WTC11 (cell line): ENCODE data around the gene AFF3.

ENCODE experiments used
- CREB1 ChIP-seq: sonication (generic); formaldehyde crosslinking; IDR thresholded peaks from 2 replicates; pipeline ENCODE4 v1.8.0; 2023; ENCODE audit warnings: mild to moderate bottlenecking, missing genetic modification reagents
- ELF4 ChIP-seq: sonication (generic); formaldehyde crosslinking; IDR thresholded peaks from 2 replicates; pipeline ENCODE4 v1.8.1; 2022; ENCODE audit warnings: low read depth, mild to moderate bottlenecking, moderate library complexity, missing genetic modification reagents
- JUN ChIP-seq: sonication (generic); formaldehyde crosslinking; IDR thresholded peaks from 2 replicates; pipeline ENCODE4 v1.8.0; 2023; ENCODE audit warnings: mild to moderate bottlenecking, missing genetic modification reagents
- KAT7 ChIP-seq: sonication (generic); formaldehyde crosslinking; IDR thresholded peaks from 2 replicates; pipeline ENCODE4 v1.8.1; 2023; ENCODE audit warnings: missing genetic modification reagents, mild to moderate bottlenecking, borderline replicate concordance
- NR2C2 ChIP-seq: sonication (generic); formaldehyde crosslinking; IDR thresholded peaks from 2 replicates; pipeline ENCODE4 v1.8.0; 2022; ENCODE audit warnings: mild to moderate bottlenecking, missing genetic modification reagents
- TF ChIP-seq, protein P1 (sequence below): fragments of 250-450 bp; sonication (Bioruptor Pico); IDR thresholded peaks from 2 replicates; pipeline ENCODE4 v1.9.0; 2021; ENCODE audit warnings: mild to moderate bottlenecking
- TF ChIP-seq, protein P2 (sequence below): fragments of 200-600 bp; IDR thresholded peaks from 2 replicates; pipeline ENCODE4 v1.8.0; 2022; ENCODE audit warnings: antibody characterized with exemption
- TF ChIP-seq, protein P3 (sequence below): sonication (generic); formaldehyde crosslinking; IDR thresholded peaks from 2 replicates; pipeline ENCODE4 v1.8.1; 2023; ENCODE audit warnings: mild to moderate bottlenecking, missing genetic modification reagents, moderate library complexity
- TF ChIP-seq, protein P4 (sequence below): sonication (generic); formaldehyde crosslinking; IDR thresholded peaks from 2 replicates; pipeline ENCODE4 v1.8.0; 2022; ENCODE audit warnings: mild to moderate bottlenecking, missing genetic modification reagents
- TF ChIP-seq, protein P5 (sequence below): sonication (generic); formaldehyde crosslinking; IDR thresholded peaks from 2 replicates; pipeline ENCODE4 v1.8.1; 2022; ENCODE audit warnings: low read depth, missing genetic modification reagents, borderline replicate concordance
- TF ChIP-seq, protein P6 (sequence below): sonication (generic); formaldehyde crosslinking; IDR thresholded peaks from 2 replicates; pipeline ENCODE4 v1.8.0; 2022; ENCODE audit warnings: mild to moderate bottlenecking, missing genetic modification reagents

DNA sequence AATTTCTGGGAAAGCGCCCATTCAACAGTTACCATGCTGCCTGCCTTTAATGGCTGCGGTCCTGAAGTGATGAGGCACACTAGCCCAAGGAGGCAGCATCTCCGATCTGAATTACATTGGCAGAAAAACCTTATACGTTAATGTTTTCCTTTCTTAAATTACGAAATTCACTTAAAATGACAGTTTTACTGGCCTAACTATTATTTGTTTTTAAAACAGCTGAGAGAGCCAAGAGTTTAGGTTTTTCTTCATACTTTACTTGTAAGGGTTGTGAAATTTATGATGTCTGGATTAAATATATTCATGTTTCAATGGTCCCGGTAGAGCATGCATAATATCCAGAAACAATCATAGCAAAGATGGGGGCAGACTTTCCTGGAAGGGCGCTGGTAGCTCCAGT is 537.4 kb downstream of the AFF3 start:
- TF ChIP-seq JUN (no peak), KAT7 (CRISPR knock-in tag) (no peak), NR2C2 (CRISPR knock-in tag) (no peak), ELF4 (CRISPR knock-in tag) (no peak), CREB1 (CRISPR knock-in tag) (no peak)
- TF ChIP-seq, protein P1, sequence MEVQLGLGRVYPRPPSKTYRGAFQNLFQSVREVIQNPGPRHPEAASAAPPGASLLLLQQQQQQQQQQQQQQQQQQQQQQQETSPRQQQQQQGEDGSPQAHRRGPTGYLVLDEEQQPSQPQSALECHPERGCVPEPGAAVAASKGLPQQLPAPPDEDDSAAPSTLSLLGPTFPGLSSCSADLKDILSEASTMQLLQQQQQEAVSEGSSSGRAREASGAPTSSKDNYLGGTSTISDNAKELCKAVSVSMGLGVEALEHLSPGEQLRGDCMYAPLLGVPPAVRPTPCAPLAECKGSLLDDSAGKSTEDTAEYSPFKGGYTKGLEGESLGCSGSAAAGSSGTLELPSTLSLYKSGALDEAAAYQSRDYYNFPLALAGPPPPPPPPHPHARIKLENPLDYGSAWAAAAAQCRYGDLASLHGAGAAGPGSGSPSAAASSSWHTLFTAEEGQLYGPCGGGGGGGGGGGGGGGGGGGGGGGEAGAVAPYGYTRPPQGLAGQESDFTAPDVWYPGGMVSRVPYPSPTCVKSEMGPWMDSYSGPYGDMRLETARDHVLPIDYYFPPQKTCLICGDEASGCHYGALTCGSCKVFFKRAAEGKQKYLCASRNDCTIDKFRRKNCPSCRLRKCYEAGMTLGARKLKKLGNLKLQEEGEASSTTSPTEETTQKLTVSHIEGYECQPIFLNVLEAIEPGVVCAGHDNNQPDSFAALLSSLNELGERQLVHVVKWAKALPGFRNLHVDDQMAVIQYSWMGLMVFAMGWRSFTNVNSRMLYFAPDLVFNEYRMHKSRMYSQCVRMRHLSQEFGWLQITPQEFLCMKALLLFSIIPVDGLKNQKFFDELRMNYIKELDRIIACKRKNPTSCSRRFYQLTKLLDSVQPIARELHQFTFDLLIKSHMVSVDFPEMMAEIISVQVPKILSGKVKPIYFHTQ: no peak
- TF ChIP-seq, protein P2, sequence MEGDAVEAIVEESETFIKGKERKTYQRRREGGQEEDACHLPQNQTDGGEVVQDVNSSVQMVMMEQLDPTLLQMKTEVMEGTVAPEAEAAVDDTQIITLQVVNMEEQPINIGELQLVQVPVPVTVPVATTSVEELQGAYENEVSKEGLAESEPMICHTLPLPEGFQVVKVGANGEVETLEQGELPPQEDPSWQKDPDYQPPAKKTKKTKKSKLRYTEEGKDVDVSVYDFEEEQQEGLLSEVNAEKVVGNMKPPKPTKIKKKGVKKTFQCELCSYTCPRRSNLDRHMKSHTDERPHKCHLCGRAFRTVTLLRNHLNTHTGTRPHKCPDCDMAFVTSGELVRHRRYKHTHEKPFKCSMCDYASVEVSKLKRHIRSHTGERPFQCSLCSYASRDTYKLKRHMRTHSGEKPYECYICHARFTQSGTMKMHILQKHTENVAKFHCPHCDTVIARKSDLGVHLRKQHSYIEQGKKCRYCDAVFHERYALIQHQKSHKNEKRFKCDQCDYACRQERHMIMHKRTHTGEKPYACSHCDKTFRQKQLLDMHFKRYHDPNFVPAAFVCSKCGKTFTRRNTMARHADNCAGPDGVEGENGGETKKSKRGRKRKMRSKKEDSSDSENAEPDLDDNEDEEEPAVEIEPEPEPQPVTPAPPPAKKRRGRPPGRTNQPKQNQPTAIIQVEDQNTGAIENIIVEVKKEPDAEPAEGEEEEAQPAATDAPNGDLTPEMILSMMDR: no peak
- TF ChIP-seq, protein P3, sequence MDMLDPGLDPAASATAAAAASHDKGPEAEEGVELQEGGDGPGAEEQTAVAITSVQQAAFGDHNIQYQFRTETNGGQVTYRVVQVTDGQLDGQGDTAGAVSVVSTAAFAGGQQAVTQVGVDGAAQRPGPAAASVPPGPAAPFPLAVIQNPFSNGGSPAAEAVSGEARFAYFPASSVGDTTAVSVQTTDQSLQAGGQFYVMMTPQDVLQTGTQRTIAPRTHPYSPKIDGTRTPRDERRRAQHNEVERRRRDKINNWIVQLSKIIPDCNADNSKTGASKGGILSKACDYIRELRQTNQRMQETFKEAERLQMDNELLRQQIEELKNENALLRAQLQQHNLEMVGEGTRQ (CRISPR knock-in tag): no peak
- TF ChIP-seq, protein P4, sequence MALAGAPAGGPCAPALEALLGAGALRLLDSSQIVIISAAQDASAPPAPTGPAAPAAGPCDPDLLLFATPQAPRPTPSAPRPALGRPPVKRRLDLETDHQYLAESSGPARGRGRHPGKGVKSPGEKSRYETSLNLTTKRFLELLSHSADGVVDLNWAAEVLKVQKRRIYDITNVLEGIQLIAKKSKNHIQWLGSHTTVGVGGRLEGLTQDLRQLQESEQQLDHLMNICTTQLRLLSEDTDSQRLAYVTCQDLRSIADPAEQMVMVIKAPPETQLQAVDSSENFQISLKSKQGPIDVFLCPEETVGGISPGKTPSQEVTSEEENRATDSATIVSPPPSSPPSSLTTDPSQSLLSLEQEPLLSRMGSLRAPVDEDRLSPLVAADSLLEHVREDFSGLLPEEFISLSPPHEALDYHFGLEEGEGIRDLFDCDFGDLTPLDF (CRISPR knock-in tag): no peak
- TF ChIP-seq, protein P5, sequence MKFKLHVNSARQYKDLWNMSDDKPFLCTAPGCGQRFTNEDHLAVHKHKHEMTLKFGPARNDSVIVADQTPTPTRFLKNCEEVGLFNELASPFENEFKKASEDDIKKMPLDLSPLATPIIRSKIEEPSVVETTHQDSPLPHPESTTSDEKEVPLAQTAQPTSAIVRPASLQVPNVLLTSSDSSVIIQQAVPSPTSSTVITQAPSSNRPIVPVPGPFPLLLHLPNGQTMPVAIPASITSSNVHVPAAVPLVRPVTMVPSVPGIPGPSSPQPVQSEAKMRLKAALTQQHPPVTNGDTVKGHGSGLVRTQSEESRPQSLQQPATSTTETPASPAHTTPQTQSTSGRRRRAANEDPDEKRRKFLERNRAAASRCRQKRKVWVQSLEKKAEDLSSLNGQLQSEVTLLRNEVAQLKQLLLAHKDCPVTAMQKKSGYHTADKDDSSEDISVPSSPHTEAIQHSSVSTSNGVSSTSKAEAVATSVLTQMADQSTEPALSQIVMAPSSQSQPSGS (CRISPR knock-in tag): no peak
- TF ChIP-seq, protein P6, sequence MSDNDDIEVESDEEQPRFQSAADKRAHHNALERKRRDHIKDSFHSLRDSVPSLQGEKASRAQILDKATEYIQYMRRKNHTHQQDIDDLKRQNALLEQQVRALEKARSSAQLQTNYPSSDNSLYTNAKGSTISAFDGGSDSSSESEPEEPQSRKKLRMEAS: no peak
